Measurements from ENCODE around the gene MSL1. TPM values are rescaled to one million over a fixed set of nuclear protein-coding genes. Genes with fewer than 3 reads are reported as not detected.

MSL1 gene
- total RNA-seq, 4 donors from 2014 or later = 42.0 to 87.6 (median 61.7) TPM

- TF ChIP-seq CTCF (IDR thresholded peaks at IDR 0.05; ENCODE audit: low read depth) = no peak
Measured at GRCh38 chr17:40108970-40109824, 12.6 kb upstream of the MSL1 start.

- TF ChIP-seq CTCF (IDR thresholded peaks at IDR 0.05; ENCODE audit: low read depth) = no peak
Measured at GRCh38 chr17:40110026-40110845, 11.5 kb upstream of the MSL1 start.

GRCh38 chr17:40111221-40112128 is 10.3 kb upstream of the MSL1 start:
- no peak for TF ChIP-seq CTCF (IDR thresholded peaks at IDR 0.05; ENCODE audit: low read depth)

GRCh38 chr17:40112191-40112711 is 9.5 kb upstream of the MSL1 start:
- TF ChIP-seq CTCF (IDR thresholded peaks at IDR 0.05; ENCODE audit: low read depth) = no peak

- no peak for TF ChIP-seq CTCF (IDR thresholded peaks at IDR 0.05; ENCODE audit: low read depth)
Measured at GRCh38 chr17:40112718-40113109, 9.1 kb upstream of the MSL1 start.

- TF ChIP-seq CTCF (IDR thresholded peaks at IDR 0.05; ENCODE audit: low read depth) = no peak
Measured at GRCh38 chr17:40113110-40113906, 8.5 kb upstream of the MSL1 start.
